H1 (cell line): ENCODE measurements around the gene PACS1. TPM values are rescaled to one million over a fixed set of nuclear protein-coding genes. Genes with fewer than 3 reads are reported as not detected.

ENCODE experiments used
- CTCF ChIA-PET: fragments of 300-600 bp; sonication (Branson Sonifier 250); formaldehyde crosslinking; loops from one replicate; lab custom pipeline; 2021; ENCODE audit not compliant: partially characterized antibody; lab: Charles Lee
- POLR2A ChIA-PET: fragments of 300-600 bp; sonication (Branson Sonifier 250); formaldehyde crosslinking; loops from one replicate; lab custom pipeline; 2021; ENCODE audit warnings: inconsistent platforms; ENCODE audit not compliant: partially characterized antibody; lab: Charles Lee
- DNase-seq, 2 experiments: peaks; one replicate each; pipeline versions ENCODE4 v3.0.0 to v3.0.0-alpha.2; 2010 to 2022; ENCODE audit warnings: low spot score in 2 of 2, low read depth in 1 of 2, mixed read lengths in 1 of 2
- FAIRE-seq: peaks from 2 replicates; lab custom pipeline; 2011; peaks lifted over from hg19 to GRCh38; lab: Jason Lieb, UNC
- H2AFZ ChIP-seq: 2 replicates; pipeline ENCODE4 v1.8.1; 2012; ENCODE audit warnings: low read length, inconsistent platforms
- H2AK5ac ChIP-seq: 2 replicates; pipeline ENCODE4 v1.6.1; 2013; ENCODE audit warnings: low read depth, low read length
- H2BK120ac ChIP-seq: replicated peaks from 2 replicates; pipeline ENCODE3; 2013; ENCODE audit warnings: low read depth, low read length, inconsistent platforms
- H2BK12ac ChIP-seq: 2 replicates; pipeline ENCODE4 v1.6.1; 2013; ENCODE audit warnings: low read depth, low read length
- H2BK15ac ChIP-seq: 2 replicates; pipeline ENCODE4 v1.6.1; 2013; ENCODE audit warnings: low read length
- H2BK20ac ChIP-seq: 2 replicates; pipeline ENCODE4 v1.6.1; 2013; ENCODE audit warnings: low read length
- H2BK5ac ChIP-seq: 2 replicates; pipeline ENCODE4 v1.6.1; 2013; ENCODE audit warnings: low read depth, low read length
- H3K14ac ChIP-seq: 2 replicates; pipeline ENCODE4 v1.6.1; 2013; ENCODE audit warnings: inconsistent platforms; ENCODE audit not compliant: insufficient read length
- H3K18ac ChIP-seq: 2 replicates; pipeline ENCODE4 v1.6.1; 2013; ENCODE audit warnings: low read length; ENCODE audit errors: extremely low read depth
- H3K23ac ChIP-seq: 2 replicates; pipeline ENCODE4 v1.6.1; 2013; ENCODE audit warnings: inconsistent platforms; ENCODE audit not compliant: insufficient read length
- H3K23me2 ChIP-seq: 2 replicates; pipeline ENCODE4 v1.6.1; 2013; ENCODE audit warnings: low read depth, low read length
- H3K27ac ChIP-seq: 2 replicates; pipeline ENCODE4 v1.6.1; 2011; ENCODE audit warnings: low read depth, low read length, inconsistent platforms
- H3K27me3 ChIP-seq, 4 experiments: replicated peaks in 1 of 4; 1 replicate in 1 of 4; 2 replicates in 3 of 4; pipeline versions ENCODE4 v1.6.1 to v1.8.1; 2011 to 2013; ENCODE audit warnings: low read length in 3 of 4, mild to moderate bottlenecking in 3 of 4, inconsistent platforms in 2 of 4, mixed read lengths in 2 of 4, moderate library complexity in 1 of 4; ENCODE audit not compliant: control insufficient read depth in 3 of 4, insufficient read depth in 3 of 4; ENCODE audit errors: extremely low read depth in 1 of 4
- H3K36me3 ChIP-seq, 4 experiments: 2 replicates each; pipeline versions ENCODE4 v1.6.1 to v1.8.1; 2011 to 2013; ENCODE audit warnings: mild to moderate bottlenecking in 4 of 4, low read length in 3 of 4, moderate library complexity in 2 of 4, control low read depth in 1 of 4, inconsistent platforms in 1 of 4; ENCODE audit not compliant: insufficient read depth in 4 of 4, control insufficient read depth in 2 of 4
- H3K4ac ChIP-seq: replicated peaks from 2 replicates; pipeline ENCODE3; 2013; ENCODE audit warnings: low read length, low read depth, mixed read lengths, inconsistent platforms; ENCODE audit not compliant: insufficient read length
- H3K4me1 ChIP-seq, 4 experiments: replicated peaks in 1 of 4; 1 replicate in 1 of 4; 2 replicates in 3 of 4; pipeline versions ENCODE4 v1.6.1 to v1.8.1; 2011 to 2013; ENCODE audit warnings: low read length in 3 of 4, inconsistent platforms in 2 of 4, mixed read lengths in 1 of 4; ENCODE audit not compliant: insufficient read depth in 4 of 4, control insufficient read depth in 3 of 4
- H3K4me2 ChIP-seq, 2 experiments: 2 replicates each; pipeline versions ENCODE4 v1.6.1 to v1.8.1; 2011 to 2013; ENCODE audit warnings: low read depth in 2 of 2, low read length in 2 of 2, control low read depth in 1 of 2, inconsistent platforms in 1 of 2, mild to moderate bottlenecking in 1 of 2; ENCODE audit not compliant: insufficient read depth in 1 of 2
- H3K4me3 ChIP-seq, 4 experiments: fragments of 200-600, 300-600 bp in 1 of 4; sonication (generic), shearing (Covaris generic), sonication (Bioruptor Twin) in 1 of 4; 2 replicates each; pipeline versions ENCODE4 v1.5.1 to v1.8.1; 2011 to 2016; ENCODE audit warnings: low read length in 4 of 4, low read depth in 3 of 4, control low read depth in 2 of 4, inconsistent platforms in 2 of 4, mild to moderate bottlenecking in 2 of 4, mixed read lengths in 1 of 4, moderate library complexity in 1 of 4; ENCODE audit not compliant: insufficient read depth in 2 of 4; ENCODE audit errors: extremely low read depth in 1 of 4
- H3K56ac ChIP-seq: replicated peaks from 2 replicates; pipeline ENCODE3; 2013; ENCODE audit warnings: low read depth, mild to moderate bottlenecking, mixed read lengths, low read length, inconsistent platforms; ENCODE audit not compliant: insufficient read length
- H3K79me1 ChIP-seq: 2 replicates; pipeline ENCODE4 v1.6.1; 2013; ENCODE audit warnings: low read depth, low read length, control low read depth
- H3K79me2 ChIP-seq, 2 experiments: 2 replicates each; pipeline versions ENCODE4 v1.6.1 to v1.8.1; 2012 to 2013; ENCODE audit warnings: low read length in 2 of 2, mild to moderate bottlenecking in 2 of 2, inconsistent platforms in 1 of 2; ENCODE audit not compliant: insufficient read depth in 2 of 2, control insufficient read depth in 1 of 2
- H3K9ac ChIP-seq, 4 experiments: replicated peaks in 1 of 4; 1 replicate in 1 of 4; 2 replicates in 3 of 4; pipeline versions ENCODE4 v1.6.1 to v1.8.1; 2011 to 2013; ENCODE audit warnings: low read depth in 3 of 4, low read length in 3 of 4, control low read depth in 2 of 4, mild to moderate bottlenecking in 2 of 4, moderate library complexity in 2 of 4, inconsistent platforms in 1 of 4; ENCODE audit errors: extremely low read depth in 1 of 4
- H3K9me3 ChIP-seq, 2 experiments: 2 replicates each; pipeline versions ENCODE4 v1.6.1 to v1.8.1; 2012 to 2013; ENCODE audit warnings: mild to moderate bottlenecking in 2 of 2, moderate library complexity in 2 of 2, control low read depth in 1 of 2, inconsistent platforms in 1 of 2, low read depth in 1 of 2, low read length in 1 of 2, mixed read lengths in 1 of 2; ENCODE audit not compliant: insufficient read depth in 2 of 2
- H4K20me1 ChIP-seq, 2 experiments: replicated peaks in 1 of 2; 2 replicates each; pipeline versions ENCODE3 to v1.8.1; 2011 to 2013; ENCODE audit warnings: inconsistent platforms in 2 of 2, low read length in 2 of 2, mild to moderate bottlenecking in 1 of 2; ENCODE audit not compliant: insufficient read depth in 2 of 2, control insufficient read depth in 1 of 2
- H4K5ac ChIP-seq: 2 replicates; pipeline ENCODE4 v1.6.1; 2013; ENCODE audit warnings: low read length, low read depth, mixed read lengths, inconsistent platforms; ENCODE audit not compliant: insufficient read length
- H4K8ac ChIP-seq: 2 replicates; pipeline ENCODE4 v1.8.0; 2013; ENCODE audit warnings: mild to moderate bottlenecking, moderate library complexity, low read length, inconsistent platforms; ENCODE audit not compliant: insufficient read depth; ENCODE audit errors: extremely low read depth
- H4K91ac ChIP-seq: replicated peaks from 2 replicates; pipeline ENCODE3; 2013; ENCODE audit warnings: low read length, mixed read lengths, inconsistent platforms; ENCODE audit not compliant: insufficient read length
- CHD2 ChIP-seq: IDR thresholded peaks from 2 replicates; pipeline ENCODE4 v1.6.1; 2012; ENCODE audit warnings: low read length, improper control_type of control experiment
- SRF ChIP-seq: IDR thresholded peaks from 2 replicates; pipeline ENCODE4 v1.6.1; 2011; ENCODE audit warnings: mild to moderate bottlenecking, low read depth, low read length, moderate library complexity
- TBP ChIP-seq: IDR thresholded peaks from 2 replicates; pipeline ENCODE4 v1.6.1; 2011; ENCODE audit warnings: low read depth, low read length, improper control_type of control experiment
- TEAD4 ChIP-seq: IDR thresholded peaks from 2 replicates; pipeline ENCODE4 v1.6.1; 2012; ENCODE audit warnings: low read depth, low read length, inconsistent platforms, mixed read lengths
- WGBS, 2 experiments: shearing (Covaris generic) in 1 of 2; methylation state at CpG; one replicate each; pipeline versions ENCODE4 v1.1.6 to v1.1.7; 2013 to 2015; ENCODE audit warnings: low lambda C conversion rate in 2 of 2, mixed read lengths in 2 of 2, inconsistent platforms in 1 of 2, low coverage in 1 of 2, missing lambda C conversion rate in 1 of 2; ENCODE audit not compliant: insufficient replicate concordance in 2 of 2, insufficient coverage in 1 of 2, insufficient read length in 1 of 2; ENCODE audit errors: extremely low coverage in 1 of 2, missing lambda C conversion rate in 1 of 2; 5-methylcytosine and 5-hydroxymethylcytosine counted together
- polyA plus RNA-seq, 7 experiments: library from polyadenylated mRNA; depleted of rRNA in 3 of 7; stranded (reverse) in 5 of 7; unstranded in 2 of 7; fragments of >200 nt in 5 of 7; fragments of 200-250 nt in 2 of 7; gene quantifications; 1 replicate in 5 of 7; 2 replicates in 1 of 7; 4 replicates in 1 of 7; pipeline versions ENCODE4 v1.2.1 to v1.2.3, GENCODE V29; 2011 to 2013; ENCODE audit warnings: missing spikeins in 2 of 7, mixed read lengths in 2 of 7
- total RNA-seq: library from RNA; stranded (reverse); fragmentation: NEBNext Ultra II Directional; extraction: Animal tissue kit (Norgen Biotek cat#: 25700); gene quantifications from 2 replicates; pipeline ENCODE4 v1.2.1, GENCODE V29; 2021

The PACS1 gene
- total and polyA plus RNA-seq, 2 of the 8 experiments (the other 6 are each of a cell fraction or from before 2014, with no cell fraction given) = 11.5 to 36.0 TPM

GRCh38 chr11:66259956-66260355, 189.9 kb downstream of the PACS1 start:
- H3K27ac ChIP-seq = no peak overlapping the region
- H4K91ac ChIP-seq = no peak overlapping the region
- H3K14ac ChIP-seq = no peak overlapping the region
- H2AFZ ChIP-seq = no peak overlapping the region
- no peak overlapping the region for H2BK120ac ChIP-seq
- POLR2A ChIA-PET = interaction anchor here (0.6 kb wide), 1 partner anchor 115 kb away, joined by 3 read pairs; no protein-coding TSS in a partner anchor
- H3K79me1 ChIP-seq = no peaks in the 10 kb centered on the region
- H3K9me3 ChIP-seq = no peaks in the 10 kb centered on the region
- peaks cover 0 to 3% (median 0%) of the 10 kb centered on the region in 4 experiments; a peak in 1 of 7 replicates for H3K27me3 ChIP-seq
- no peak overlapping the region for H4K5ac ChIP-seq
- FAIRE-seq = no peak
- H2BK20ac ChIP-seq = no peak overlapping the region
- no peak overlapping the region for H2AK5ac ChIP-seq
- H2BK12ac ChIP-seq = no peak overlapping the region
- H3K56ac ChIP-seq = no peak overlapping the region
- no peak for DNase-seq
- H3K23ac ChIP-seq = no peak overlapping the region
- TF ChIP-seq SRF = no peak
- no peak for TF ChIP-seq CHD2
- no peak for TF ChIP-seq TBP
- no peak for TF ChIP-seq TEAD4
- no peak overlapping the region for H3K4me2 ChIP-seq
- no peak overlapping the region for H3K9ac ChIP-seq
- peaks cover 14 to 24% (median 19%) of the 10 kb centered on the region in 4 experiments; a peak in 7 of 8 replicates for H3K36me3 ChIP-seq
- no peak overlapping the region for H2BK15ac ChIP-seq
- H4K8ac ChIP-seq = no peak overlapping the region; the same call in 1 of the 2 replicates
- H3K4me3 ChIP-seq = no peak overlapping the region
- CTCF ChIA-PET = interaction anchor here (1.5 to 2.5 kb wide), 2 partner anchors 7 to 51 kb away, joined by 4 to 6 read pairs; no protein-coding TSS in a partner anchor
- H3K18ac ChIP-seq = no peak overlapping the region
- H2BK5ac ChIP-seq = no peak overlapping the region
- H4K20me1 ChIP-seq = peaks cover 7 to 26% of the 10 kb centered on the region in 2 experiments
- 93% methylated on average over 4 of the region's 4 CpGs; no CpG with 5 or more reads in 1 of the 2 experiments for WGBS, 2 experiments
- H3K79me2 ChIP-seq = peaks cover 0 to 5% of the 10 kb centered on the region in 2 experiments; a peak in 1 of 4 replicates
- H3K4ac ChIP-seq = no peak overlapping the region
- peaks cover 10% of the 10 kb centered on the region for H3K23me2 ChIP-seq
- peaks cover 0 to 5% (median 2%) of the 10 kb centered on the region in 4 experiments; a peak in 4 of 7 replicates for H3K4me1 ChIP-seq
